MM.1S (cell line): ENCODE results near the gene TMPRSS7.

Source experiments
- DNase-seq: peaks from one replicate; pipeline ENCODE4 v3.0.0-alpha.2; 2015
- H2AFZ ChIP-seq: fragments of 300-600 bp; sonication (generic); 2 replicates; pipeline ENCODE4 v1.6.0; 2016; ENCODE audit warnings: antibody characterized with exemption, low read length
- H3F3A ChIP-seq: fragments of 300-600 bp; sonication (generic); 2 replicates; pipeline ENCODE4 v1.6.1; 2016; ENCODE audit warnings: mild to moderate bottlenecking, antibody characterized with exemption, low read length, moderate library complexity, mixed read lengths; ENCODE audit not compliant: insufficient read depth
- H3K27ac ChIP-seq: fragments of 300-600 bp; sonication (generic); 2 replicates; pipeline ENCODE4 v1.5.1; 2016; ENCODE audit warnings: mild to moderate bottlenecking, low read length
- H3K27me3 ChIP-seq: fragments of 300-600 bp; sonication (generic); replicated peaks from 2 replicates; pipeline ENCODE4 v1.6.0; 2016; ENCODE audit warnings: low read length; ENCODE audit not compliant: insufficient read depth
- H3K36me3 ChIP-seq: fragments of 300-600 bp; sonication (generic); replicated peaks from 2 replicates; pipeline ENCODE4 v1.6.1; 2016; ENCODE audit warnings: mild to moderate bottlenecking, low read length, mixed read lengths; ENCODE audit not compliant: insufficient read depth
- H3K4me1 ChIP-seq: fragments of 300-600 bp; sonication (generic); 2 replicates; pipeline ENCODE4 v1.6.1; 2016; ENCODE audit warnings: low read length, mixed read lengths
- H3K4me2 ChIP-seq: fragments of 300-600 bp; sonication (generic); 2 replicates; pipeline ENCODE4 v1.6.0; 2016; ENCODE audit warnings: low read depth, low read length
- H3K4me3 ChIP-seq: fragments of 300-600 bp; sonication (generic); 2 replicates; pipeline ENCODE4 v1.5.1; 2016; ENCODE audit warnings: low read length, mixed read lengths
- H3K79me2 ChIP-seq: fragments of 300-600 bp; sonication (generic); 2 replicates; pipeline ENCODE4 v1.6.1; 2016; ENCODE audit warnings: mixed run types, low read length, mixed read lengths
- H3K9ac ChIP-seq: fragments of 300-600 bp; sonication (generic); 2 replicates; pipeline ENCODE4 v1.6.1; 2016; ENCODE audit warnings: low read length, mixed read lengths
- H3K9me2 ChIP-seq: fragments of 300-600 bp; sonication (generic); replicated peaks from 2 replicates; pipeline ENCODE4 v1.6.1; 2016; ENCODE audit warnings: mild to moderate bottlenecking, low read length, mixed read lengths; ENCODE audit not compliant: insufficient read depth
- H3K9me3 ChIP-seq: fragments of 300-600 bp; sonication (generic); replicated peaks from 2 replicates; pipeline ENCODE4 v1.6.1; 2016; ENCODE audit warnings: mild to moderate bottlenecking, low read length, mixed read lengths; ENCODE audit not compliant: insufficient read depth
- H4K20me1 ChIP-seq: fragments of 300-600 bp; sonication (generic); 2 replicates; pipeline ENCODE4 v1.6.1; 2016; ENCODE audit warnings: mild to moderate bottlenecking, low read length, moderate library complexity, mixed read lengths; ENCODE audit not compliant: insufficient read depth
- CTCF ChIP-seq: fragments of 300-600 bp; sonication (generic); IDR thresholded peaks from 2 replicates; pipeline ENCODE4 v1.5.1; 2016; ENCODE audit warnings: antibody characterized with exemption, low read length, mixed read lengths
- EZH2 ChIP-seq: fragments of 300-600 bp; sonication (generic); optimal IDR thresholded peaks from 2 replicates; pipeline ENCODE3; 2017; ENCODE audit warnings: low read depth, mild to moderate bottlenecking, antibody characterized with exemption, low read length, mixed read lengths
- EZH2phosphoT487 ChIP-seq: fragments of 300-600 bp; sonication (generic); IDR thresholded peaks from 2 replicates; pipeline ENCODE4 v1.6.1; 2018; ENCODE audit warnings: antibody characterized with exemption, low read length

The TMPRSS7 gene

GRCh38 chr3:112017091-112017490 is 17.4 kb upstream of the TMPRSS7 start:
- H3K4me3 ChIP-seq, result no peak overlapping the region
- no peak overlapping the region for H3K4me2 ChIP-seq
- no peaks in the 10 kb centered on the region for H4K20me1 ChIP-seq
- no peaks in the 10 kb centered on the region for H3K36me3 ChIP-seq
- H3K27ac ChIP-seq, result no peak overlapping the region
- no peaks in the 10 kb centered on the region for H3K79me2 ChIP-seq
- no peaks in the 10 kb centered on the region for H3K9me3 ChIP-seq
- no peaks in the 10 kb centered on the region for H3K9me2 ChIP-seq
- DNase-seq, result no peak
- H3K4me1 ChIP-seq, result peaks cover 5% of the 10 kb centered on the region; the same call in 1 of the 2 replicates
- no peak overlapping the region for H3K9ac ChIP-seq
- no peak overlapping the region for H2AFZ ChIP-seq
- TF ChIP-seq EZH2 (no peak), EZH2phosphoT487 (no peak), CTCF (no peak)
- no peaks in the 10 kb centered on the region for H3F3A ChIP-seq
- no peaks in the 10 kb centered on the region for H3K27me3 ChIP-seq

- H4K20me1 ChIP-seq, result no peaks in the 10 kb centered on the region
- DNase-seq, result no peak
- no peaks in the 10 kb centered on the region for H3F3A ChIP-seq
- no peaks in the 10 kb centered on the region for H3K27me3 ChIP-seq
- H3K9ac ChIP-seq, result no peak overlapping the region
- no peak overlapping the region for H3K4me3 ChIP-seq
- TF ChIP-seq CTCF (no peak), EZH2 (no peak), EZH2phosphoT487 (no peak)
- no peaks in the 10 kb centered on the region for H3K9me2 ChIP-seq
- no peaks in the 10 kb centered on the region for H3K36me3 ChIP-seq
- H3K9me3 ChIP-seq, result no peaks in the 10 kb centered on the region
- H3K27ac ChIP-seq, result no peak overlapping the region
- H2AFZ ChIP-seq, result no peak overlapping the region
- no peak overlapping the region for H3K4me2 ChIP-seq
- H3K79me2 ChIP-seq, result no peaks in the 10 kb centered on the region
- H3K4me1 ChIP-seq, result no peaks in the 10 kb centered on the region
Measured at GRCh38 chr3:112018712-112019111, 15.8 kb upstream of the TMPRSS7 start.

- H3K36me3 ChIP-seq, result no peaks in the 10 kb centered on the region
- no peaks in the 10 kb centered on the region for H3K9me3 ChIP-seq
- no peak overlapping the region for H3K9ac ChIP-seq
- H2AFZ ChIP-seq, result no peak overlapping the region
- H3K27me3 ChIP-seq, result no peaks in the 10 kb centered on the region
- no peaks in the 10 kb centered on the region for H3K9me2 ChIP-seq
- TF ChIP-seq CTCF (no peak), EZH2phosphoT487 (no peak), EZH2 (no peak)
- no peak overlapping the region for H3K4me2 ChIP-seq
- H4K20me1 ChIP-seq, result no peaks in the 10 kb centered on the region
- H3K4me3 ChIP-seq, result no peak overlapping the region
- no peaks in the 10 kb centered on the region for H3F3A ChIP-seq
- DNase-seq, result no peak
- H3K79me2 ChIP-seq, result no peaks in the 10 kb centered on the region
- no peak overlapping the region for H3K27ac ChIP-seq
- no peaks in the 10 kb centered on the region for H3K4me1 ChIP-seq
Measured at GRCh38 chr3:112019716-112020115, 14.8 kb upstream of the TMPRSS7 start.

GRCh38 chr3:112020674-112021085 is 13.9 kb upstream of the TMPRSS7 start:
- no peaks in the 10 kb centered on the region for H3K9me3 ChIP-seq
- H3K27me3 ChIP-seq, result no peaks in the 10 kb centered on the region
- no peak overlapping the region for H2AFZ ChIP-seq
- no peaks in the 10 kb centered on the region for H3K79me2 ChIP-seq
- no peaks in the 10 kb centered on the region for H4K20me1 ChIP-seq
- no peak for TF ChIP-seq EZH2phosphoT487
- no peak for TF ChIP-seq CTCF
- TF ChIP-seq EZH2, result no peak
- no peak overlapping the region for H3K27ac ChIP-seq
- H3K4me3 ChIP-seq, result no peak overlapping the region
- H3K4me1 ChIP-seq, result no peaks in the 10 kb centered on the region
- no peak overlapping the region for H3K4me2 ChIP-seq
- no peaks in the 10 kb centered on the region for H3K36me3 ChIP-seq
- H3K9me2 ChIP-seq, result no peaks in the 10 kb centered on the region
- no peaks in the 10 kb centered on the region for H3F3A ChIP-seq
- no peak overlapping the region for H3K9ac ChIP-seq
- DNase-seq, result no peak
